Skeletal muscle tissue (tissue), 4 donors: ENCODE data around the gene NUTM2B. TPM values are rescaled to one million over a fixed set of nuclear protein-coding genes. Genes with fewer than 3 reads are reported as not detected.
"Not testable (repeated sequence)": the region's sequence is repeated elsewhere in the genome, so short reads cannot be mapped to it uniquely, and the experiment has no call there.

Experiments used
- H3K27ac ChIP-seq: one replicate; pipeline ENCODE4 v1.7.0; 2013; ENCODE audit warnings: mild to moderate bottlenecking, low read depth, low read length, inconsistent platforms
- H3K27me3 ChIP-seq, 3 donors: one replicate each; pipeline ENCODE4 v1.7.0; 2013; ENCODE audit warnings: low read length in 3 of 3; ENCODE audit not compliant: control insufficient read depth in 3 of 3, insufficient read depth in 3 of 3
- H3K36me3 ChIP-seq, 3 donors: one replicate each; pipeline ENCODE4 v1.7.0; 2013; ENCODE audit warnings: low read length in 3 of 3; ENCODE audit not compliant: control insufficient read depth in 3 of 3, insufficient read depth in 3 of 3
- H3K4me1 ChIP-seq, 3 donors: one replicate each; pipeline ENCODE4 v1.7.0; 2013; ENCODE audit warnings: low read length in 3 of 3, mild to moderate bottlenecking in 3 of 3; ENCODE audit not compliant: control insufficient read depth in 3 of 3, insufficient read depth in 3 of 3
- H3K4me3 ChIP-seq, 3 donors: one replicate each; pipeline ENCODE4 v1.7.0; 2013; ENCODE audit warnings: low read length in 3 of 3
- H3K9ac ChIP-seq, 3 donors: one replicate each; pipeline ENCODE4 v1.7.0; 2013; ENCODE audit warnings: low read length in 3 of 3, mild to moderate bottlenecking in 3 of 3, moderate library complexity in 2 of 3, low read depth in 1 of 3
- H3K9me3 ChIP-seq, 3 donors: one replicate each; pipeline ENCODE4 v1.7.0; 2013; ENCODE audit warnings: low read length in 3 of 3; ENCODE audit not compliant: control insufficient read depth in 3 of 3
- total RNA-seq: library from RNA; depleted of rRNA; stranded (reverse); fragments of >200 nt; gene quantifications from one replicate; pipeline ENCODE4 v1.2.3, GENCODE V29; 2014
- donor health status: Osteomylitis.

NUTM2B gene, protein sequence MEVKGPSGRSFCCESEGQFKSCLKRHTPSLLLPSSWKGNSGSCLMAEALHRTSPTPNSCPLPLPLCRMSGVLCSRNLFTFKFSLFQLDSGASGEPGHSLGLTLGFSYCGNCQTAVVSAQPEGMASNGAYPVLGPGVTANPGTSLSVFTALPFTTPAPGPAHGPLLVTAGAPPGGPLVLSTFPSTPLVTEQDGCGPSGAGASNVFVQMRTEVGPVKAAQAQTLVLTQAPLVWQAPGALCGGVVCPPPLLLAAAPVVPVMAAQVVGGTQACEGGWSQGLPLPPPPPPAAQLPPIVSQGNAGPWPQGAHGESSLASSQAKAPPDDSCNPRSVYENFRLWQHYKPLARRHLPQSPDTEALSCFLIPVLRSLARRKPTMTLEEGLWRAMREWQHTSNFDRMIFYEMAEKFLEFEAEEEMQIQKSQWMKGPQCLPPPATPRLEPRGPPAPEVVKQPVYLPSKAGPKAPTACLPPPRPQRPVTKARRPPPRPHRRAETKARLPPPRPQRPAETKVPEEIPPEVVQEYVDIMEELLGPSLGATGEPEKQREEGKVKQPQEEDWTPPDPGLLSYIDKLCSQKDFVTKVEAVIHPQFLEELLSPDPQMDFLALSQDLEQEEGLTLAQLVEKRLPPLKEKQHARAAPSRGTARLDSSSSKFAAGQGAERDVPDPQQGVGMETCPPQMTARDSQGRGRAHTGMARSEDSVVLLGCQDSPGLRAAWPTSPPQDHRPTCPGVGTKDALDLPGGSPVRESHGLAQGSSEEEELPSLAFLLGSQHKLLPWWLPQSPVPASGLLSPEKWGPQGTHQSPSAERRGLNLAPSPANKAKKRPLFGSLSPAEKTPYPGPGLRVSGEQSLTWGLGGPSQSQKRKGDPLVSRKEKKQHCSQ
- total RNA-seq, result 1.0 TPM

DNA sequence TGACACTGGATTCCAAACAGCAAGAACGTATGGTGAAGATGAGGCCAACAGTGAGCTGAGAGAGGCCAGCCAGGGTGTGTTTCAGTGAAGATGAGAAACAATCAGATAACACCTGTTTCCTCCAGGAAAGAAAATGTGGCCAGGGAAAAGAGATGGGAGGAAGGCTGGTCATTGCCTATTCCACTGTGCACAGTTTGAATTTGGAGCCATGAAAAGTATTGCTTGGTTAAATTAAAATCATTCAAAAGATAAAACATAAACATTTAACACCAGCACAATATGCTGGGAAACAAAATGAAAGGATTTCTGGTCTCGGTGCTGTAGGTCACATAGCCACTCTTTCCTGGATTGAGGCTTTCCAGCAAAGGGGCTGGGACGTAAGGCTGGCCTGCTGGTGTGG, at the start of gene NUTM2B:
TSS of gene NUTM2B (plus strand) at position 301 of the 400 bp plus-strand sequence. CDS start 383 bp downstream, outside the sequence.
- H3K36me3 ChIP-seq, H3K4me3 ChIP-seq, H3K27me3 ChIP-seq, H3K4me1 ChIP-seq, H3K9me3 ChIP-seq, H3K9ac ChIP-seq, H3K27ac ChIP-seq: not testable (repeated sequence)

DNA sequence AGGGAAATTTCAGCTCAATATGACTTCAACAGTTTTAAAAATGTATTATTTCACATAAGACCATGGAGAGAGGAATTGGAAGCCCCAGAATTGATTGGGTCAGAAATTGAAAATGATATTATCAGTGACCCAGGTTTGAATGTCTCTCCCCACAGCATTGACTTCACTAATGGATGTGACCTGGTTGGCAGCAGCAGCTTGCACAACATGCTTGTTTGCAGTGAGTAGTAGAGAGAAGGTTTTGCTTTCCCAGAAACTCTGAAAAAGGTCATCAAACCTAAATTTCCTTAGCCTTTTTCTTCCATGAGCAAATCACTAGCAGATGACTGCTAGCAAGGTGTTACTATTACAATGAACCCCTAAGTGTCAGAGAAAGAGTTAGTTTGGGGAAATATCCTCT, 39.7 kb upstream of the NUTM2B start:
- not testable (repeated sequence) for H3K9me3 ChIP-seq, H3K27ac ChIP-seq, H3K27me3 ChIP-seq

DNA sequence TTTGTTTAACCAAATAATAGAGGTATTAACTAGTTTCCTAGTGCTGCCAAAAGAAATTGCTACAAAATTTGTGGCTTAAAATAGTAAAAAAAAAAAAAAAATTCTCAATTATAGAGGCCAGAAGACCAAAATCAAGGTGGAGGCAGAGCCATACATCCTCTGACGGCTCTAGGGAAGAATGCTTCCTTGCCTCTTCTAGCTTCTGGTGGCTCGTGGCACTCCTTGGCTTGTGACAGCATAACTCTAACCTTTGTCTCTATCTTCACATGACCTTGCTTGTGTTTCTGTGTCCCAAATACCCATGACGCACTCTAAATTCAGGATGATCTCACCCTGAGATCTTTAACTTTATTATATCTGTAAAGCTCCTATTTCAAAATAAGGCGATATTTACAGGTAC, 38.3 kb upstream of the NUTM2B start:
- not testable (repeated sequence) for H3K4me1 ChIP-seq, H3K36me3 ChIP-seq, H3K27ac ChIP-seq, H3K9me3 ChIP-seq, H3K9ac ChIP-seq, H3K27me3 ChIP-seq, H3K4me3 ChIP-seq

More for the DNA sequence above, 39.7 kb upstream of the NUTM2B start:
- H3K36me3 ChIP-seq, H3K9ac ChIP-seq, H3K4me3 ChIP-seq, H3K4me1 ChIP-seq: not testable (repeated sequence)

DNA sequence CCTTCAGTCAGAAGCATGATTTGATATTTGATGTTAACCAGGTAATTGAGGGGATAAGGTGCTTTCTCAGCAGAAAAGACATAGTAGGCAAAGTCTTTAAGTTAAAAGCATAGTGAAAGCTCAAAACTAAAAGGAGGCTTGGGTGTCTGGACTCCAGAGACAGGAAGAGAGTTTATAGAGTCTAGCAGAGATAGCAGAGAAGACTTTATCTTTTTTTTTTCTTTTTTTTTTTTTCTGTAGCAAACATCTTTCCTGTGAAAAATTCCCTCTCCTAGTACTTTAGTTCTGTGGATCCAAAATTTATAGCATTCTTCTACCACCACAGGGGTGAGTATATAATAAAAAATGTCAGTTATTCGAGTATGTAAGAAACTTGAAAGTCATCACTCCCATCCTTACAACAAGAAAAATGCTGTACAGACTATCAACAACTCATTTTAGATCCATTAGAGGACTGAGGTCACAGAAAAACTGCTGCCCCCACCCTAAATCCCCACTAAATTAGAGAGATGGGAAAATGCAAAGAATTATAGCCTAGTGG, 33.7 kb upstream of the NUTM2B start:
- not testable (repeated sequence) for H3K4me1 ChIP-seq, H3K27me3 ChIP-seq, H3K9me3 ChIP-seq, H3K36me3 ChIP-seq, H3K9ac ChIP-seq, H3K27ac ChIP-seq, H3K4me3 ChIP-seq

DNA sequence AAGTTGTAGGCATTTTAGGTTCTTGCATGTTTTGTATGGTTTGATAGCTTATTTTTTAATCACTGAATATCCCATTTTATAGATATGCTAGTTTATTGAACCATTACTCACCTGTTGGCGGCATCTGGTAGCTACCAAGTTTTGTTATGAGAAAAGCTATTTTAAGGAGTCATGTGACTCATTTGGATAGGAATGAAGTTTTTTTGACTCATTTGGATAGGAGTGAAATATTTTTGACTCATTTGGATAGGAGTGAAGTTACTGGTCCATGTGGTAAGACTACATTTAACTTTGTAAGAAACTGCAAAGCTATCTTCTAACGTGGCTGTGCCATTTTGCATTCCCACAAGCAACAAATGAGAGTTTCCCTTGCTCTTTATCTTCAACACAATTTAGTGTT, 28.1 kb upstream of the NUTM2B start:
- H3K27ac ChIP-seq, H3K9ac ChIP-seq: not testable (repeated sequence)

DNA sequence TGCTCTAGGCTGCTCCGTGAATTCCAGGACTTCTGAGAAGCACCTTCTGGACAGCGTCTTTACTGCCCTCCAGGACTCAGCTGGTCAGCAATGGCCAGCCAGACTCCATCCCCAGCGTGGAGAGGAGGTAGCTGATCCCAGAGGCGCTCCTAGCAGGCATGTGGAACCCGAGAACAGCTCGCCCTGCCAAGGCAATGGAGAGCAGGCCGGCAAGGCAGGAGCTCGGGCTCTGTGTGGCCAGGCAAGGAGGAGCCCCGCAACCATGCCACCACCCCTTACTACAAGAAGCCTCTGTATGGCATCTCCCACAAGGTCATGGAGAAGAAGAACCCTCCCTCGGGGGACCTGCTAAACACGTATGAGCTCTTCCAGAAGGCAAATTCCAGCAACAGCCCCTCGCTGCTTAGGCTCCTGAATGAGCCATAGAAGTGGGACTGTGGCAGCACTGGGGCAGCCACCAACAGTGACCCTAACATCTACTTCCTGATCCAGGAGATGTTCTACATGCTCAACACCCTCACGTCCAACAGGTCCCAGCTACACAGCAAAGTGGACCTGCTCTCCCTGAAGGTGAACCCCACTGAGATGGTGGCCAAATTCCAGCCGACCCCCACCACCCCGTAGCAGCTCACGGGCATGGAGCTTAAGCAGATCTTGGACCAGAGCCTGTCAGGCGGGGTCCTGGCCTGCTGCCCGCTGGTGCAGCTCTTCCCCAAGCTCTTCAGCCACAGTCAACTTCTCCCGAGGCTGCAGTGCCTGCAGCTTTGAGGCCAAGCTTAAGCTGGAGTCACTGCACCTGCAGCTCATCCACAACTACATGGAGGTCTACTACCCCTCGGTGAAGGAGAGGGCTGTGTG, 19.8 kb upstream of the NUTM2B start:
- H3K27ac ChIP-seq, H3K9me3 ChIP-seq, H3K4me1 ChIP-seq, H3K9ac ChIP-seq, H3K4me3 ChIP-seq, H3K27me3 ChIP-seq: not testable (repeated sequence)
- peaks cover 4 to 12% (median 5%) of the 10 kb centered on the region in 3 donors for H3K36me3 ChIP-seq

More for the DNA sequence above, 28.1 kb upstream of the NUTM2B start:
- not testable (repeated sequence) for H3K4me1 ChIP-seq, H3K27me3 ChIP-seq, H3K9me3 ChIP-seq, H3K36me3 ChIP-seq, H3K4me3 ChIP-seq

DNA sequence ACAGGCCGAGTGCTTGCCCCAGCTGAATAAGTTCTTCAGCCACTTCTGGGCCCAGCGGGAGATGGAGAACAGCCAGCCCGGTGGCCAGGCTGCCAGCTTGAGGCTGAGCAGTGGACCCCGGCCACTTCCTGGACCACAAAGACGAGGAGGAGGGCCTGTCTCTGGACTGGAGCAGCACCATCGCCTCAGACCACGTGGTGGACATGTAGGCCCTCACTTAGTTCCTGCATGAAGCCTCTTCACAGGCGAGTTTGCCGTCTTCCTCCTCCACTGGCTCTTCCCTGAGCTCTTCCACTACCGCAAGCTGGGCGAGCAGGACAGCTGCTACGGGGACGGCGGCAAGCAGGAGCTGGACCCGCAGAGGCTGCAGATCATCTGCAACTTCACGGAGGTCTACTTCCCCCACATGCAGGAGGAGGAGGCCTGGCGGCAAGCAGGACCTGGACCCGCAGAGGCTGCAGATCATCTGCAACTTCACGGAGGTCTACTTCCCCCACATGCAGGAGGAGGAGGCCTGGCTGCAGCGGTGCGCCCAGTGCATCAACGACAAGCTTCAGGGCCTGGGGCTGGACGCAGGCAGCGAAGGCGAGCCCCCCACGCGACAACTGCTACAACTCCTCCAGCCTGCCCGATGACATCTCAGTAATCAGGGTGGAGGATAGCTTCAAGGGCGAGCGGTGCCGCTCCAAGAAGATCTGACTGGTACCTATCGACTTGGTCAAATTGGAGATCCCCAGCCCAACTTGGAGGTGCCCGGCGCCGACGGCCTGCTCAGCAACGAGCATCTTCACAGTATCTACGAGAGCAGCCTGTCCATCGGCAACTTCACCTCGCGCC, 18.9 kb upstream of the NUTM2B start:
- H3K4me3 ChIP-seq, H3K9me3 ChIP-seq, H3K4me1 ChIP-seq, H3K9ac ChIP-seq, H3K27ac ChIP-seq, H3K27me3 ChIP-seq: not testable (repeated sequence)
- H3K36me3 ChIP-seq, result peaks cover 4 to 12% (median 5%) of the 10 kb centered on the region in 3 donors

DNA sequence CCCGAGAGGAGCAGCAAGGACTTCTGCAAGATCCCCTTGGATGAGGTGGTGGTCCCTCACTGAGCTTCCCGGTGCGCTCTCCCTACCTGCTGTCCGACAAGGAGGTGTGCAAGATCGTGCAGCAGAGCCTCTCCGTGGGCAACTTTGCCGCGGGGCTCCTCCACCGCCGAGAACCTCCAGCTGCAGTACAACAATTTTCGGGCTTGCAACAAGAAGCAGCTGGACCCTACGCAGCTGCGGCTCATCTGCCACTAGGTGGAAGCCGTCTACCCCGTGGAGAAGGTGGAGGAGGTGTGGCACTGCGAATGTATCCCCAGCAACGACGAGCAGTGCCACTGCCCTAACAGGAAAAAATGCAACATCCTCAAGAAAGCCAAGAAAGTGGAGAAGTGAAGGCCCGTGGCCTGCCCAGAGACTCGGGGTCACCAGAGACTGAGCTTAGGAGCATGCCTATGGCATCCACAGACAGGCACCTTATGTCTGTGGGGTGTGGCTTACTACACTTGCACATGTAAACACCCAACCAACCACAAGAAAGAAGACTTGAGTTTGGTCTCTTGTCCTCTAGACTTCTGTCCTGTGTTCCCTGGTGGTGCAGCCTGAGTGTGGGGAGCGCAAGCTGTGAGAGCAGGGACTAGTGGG, 17.9 kb upstream of the NUTM2B start:
- H3K27ac ChIP-seq, H3K4me3 ChIP-seq, H3K9ac ChIP-seq, H3K27me3 ChIP-seq, H3K4me1 ChIP-seq, H3K9me3 ChIP-seq: not testable (repeated sequence)
- H3K36me3 ChIP-seq, result peaks cover 4 to 12% (median 5%) of the 10 kb centered on the region in 3 donors

DNA sequence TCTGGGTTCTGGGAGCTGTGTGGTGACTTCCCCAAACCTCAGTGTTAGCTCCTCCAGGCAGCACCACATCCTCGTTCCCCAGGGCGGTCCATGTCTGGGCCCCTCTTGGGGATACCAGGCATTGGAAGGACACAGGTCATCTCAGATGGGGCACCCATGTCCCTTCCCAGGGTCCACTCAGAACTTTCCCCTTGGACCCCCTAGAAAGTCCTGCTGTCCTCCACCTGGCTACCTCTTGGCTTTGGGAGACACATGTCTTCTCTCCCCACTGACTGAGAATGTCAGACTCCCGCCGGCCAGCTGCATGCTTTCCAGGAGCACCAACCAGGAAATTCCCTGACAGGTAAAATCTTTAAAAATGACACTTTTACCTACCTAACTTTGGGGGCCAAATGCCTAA, 16.4 kb upstream of the NUTM2B start:
- peaks cover 4 to 12% (median 5%) of the 10 kb centered on the region in 3 donors for H3K36me3 ChIP-seq
- H3K4me3 ChIP-seq, H3K27ac ChIP-seq, H3K4me1 ChIP-seq, H3K27me3 ChIP-seq, H3K9me3 ChIP-seq, H3K9ac ChIP-seq: not testable (repeated sequence)
